OCI-LY3 (cell line): Measurements from ENCODE around the gene SORL1.

Source experiments
- H2AFZ ChIP-seq: fragments of 200-600, 300-600 bp; shearing (Covaris generic); 2 replicates; pipeline ENCODE4 v1.6.0; 2014; ENCODE audit warnings: antibody characterized with exemption, low read depth, low read length
- H3K27ac ChIP-seq: fragments of 200-600, 300-600 bp; sonication (generic); 2 replicates; pipeline ENCODE4 v1.5.1; 2014; ENCODE audit warnings: mild to moderate bottlenecking, low read length, moderate library complexity, mixed read lengths
- H3K27me3 ChIP-seq: fragments of 200-600, 300-600 bp; sonication (generic); 2 replicates; pipeline ENCODE4 v1.6.1; 2014; ENCODE audit warnings: low read depth, low read length, mixed read lengths
- H3K36me3 ChIP-seq: fragments of 200-600, 300-600 bp; sonication (generic); replicated peaks from 2 replicates; pipeline ENCODE3; 2014; ENCODE audit warnings: low read depth, low read length, mixed read lengths
- H3K4me1 ChIP-seq: fragments of 300-600, 200-600 bp; sonication (generic); 2 replicates; pipeline ENCODE4 v1.6.1; 2014; ENCODE audit warnings: low read length, mixed read lengths
- H3K4me2 ChIP-seq: fragments of 200-600, 300-600 bp; sonication (generic); 2 replicates; pipeline ENCODE4 v1.6.1; 2014; ENCODE audit warnings: low read length, mixed read lengths
- H3K4me3 ChIP-seq: fragments of 300-600, 200-600 bp; sonication (generic); 2 replicates; pipeline ENCODE4 v1.5.1; 2014; ENCODE audit warnings: antibody characterized with exemption, mild to moderate bottlenecking, low read length, moderate library complexity
- H3K79me2 ChIP-seq: fragments of 300-600, 200-600 bp; shearing (Covaris generic); 2 replicates; pipeline ENCODE4 v1.6.1; 2014; ENCODE audit warnings: mild to moderate bottlenecking, low read length, mixed read lengths
- H3K9ac ChIP-seq: fragments of 300-600, 200-600 bp; shearing (Covaris generic); 2 replicates; pipeline ENCODE4 v1.6.0; 2014; ENCODE audit warnings: mild to moderate bottlenecking, low read length, moderate library complexity
- H3K9me3 ChIP-seq: fragments of 200-600, 300-600 bp; shearing (Covaris generic); 2 replicates; pipeline ENCODE4 v1.6.1; 2014; ENCODE audit warnings: low read length, mixed read lengths; ENCODE audit not compliant: insufficient read depth
- H4K20me1 ChIP-seq: fragments of 200-600, 300-600 bp; sonication (generic); 2 replicates; pipeline ENCODE4 v1.6.1; 2016; ENCODE audit warnings: low read length, mixed read lengths; ENCODE audit not compliant: insufficient read depth
- EZH2phosphoT487 ChIP-seq: fragments of 200-600 bp; shearing (Covaris generic); IDR thresholded peaks from 2 replicates; pipeline ENCODE4 v1.6.1; 2018; ENCODE audit warnings: antibody characterized with exemption, mixed run types, low read depth
- TF ChIP-seq, protein P1 (sequence below): fragments of 200-600, 300-600 bp; sonication (generic); IDR thresholded peaks from 2 replicates; pipeline ENCODE4 v1.5.1; 2014; ENCODE audit warnings: antibody characterized with exemption, low read length, low read depth

Gene SORL1

DNA sequence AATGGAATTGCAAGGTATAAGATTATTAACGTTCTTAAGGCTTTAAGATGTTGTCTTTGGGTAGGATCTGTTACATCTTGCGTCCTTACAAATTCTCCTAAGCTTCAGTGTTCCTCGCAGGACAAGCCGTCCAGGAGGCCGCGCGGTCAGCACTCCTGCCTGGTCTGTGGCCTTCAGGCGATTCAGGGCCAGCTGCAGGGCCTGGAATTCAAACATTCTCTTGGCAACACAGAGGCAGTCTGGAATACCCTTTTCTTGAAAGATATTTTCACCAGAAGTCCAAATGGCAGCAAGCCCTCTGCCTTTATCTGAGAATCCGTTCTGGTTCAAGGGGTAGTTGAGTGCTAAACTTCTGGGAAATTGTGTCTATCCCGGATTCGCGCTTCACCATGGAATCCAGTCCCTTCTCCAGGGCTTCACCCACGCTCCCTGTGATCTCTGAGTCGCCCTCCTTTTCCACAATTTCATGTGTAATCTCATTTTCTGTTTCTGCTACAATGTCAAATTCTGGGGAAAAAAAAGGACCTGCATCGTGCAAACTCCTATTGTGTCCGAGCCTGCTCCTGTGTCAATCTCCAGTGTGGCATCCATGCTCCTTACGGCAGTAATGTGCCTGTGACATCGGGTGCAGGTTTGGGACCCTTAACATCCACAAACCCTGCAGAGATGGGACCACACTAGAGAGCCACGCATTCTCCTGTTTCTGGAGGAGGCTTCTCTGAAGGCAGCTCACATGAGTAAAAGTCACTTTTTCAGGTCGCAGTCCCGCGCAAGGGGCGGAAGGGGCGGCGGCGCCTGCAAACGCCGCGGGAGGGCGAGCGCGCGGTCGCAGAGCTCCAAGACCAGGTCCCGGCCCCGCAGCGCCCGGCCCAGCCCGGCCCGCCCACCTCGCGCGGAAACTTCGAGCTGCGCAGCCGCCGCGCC, 25.4 kb upstream of the SORL1 start:
- Histone ChIP-seq H4K20me1 (no peaks in the 10 kb centered on the region), H3K36me3 (no peaks in the 10 kb centered on the region), H3K27me3 (no peaks in the 10 kb centered on the region), H3K4me2 (peak overlapping the region; percentile 92), H3K9ac (peak overlapping the region; percentile 66), H3K27ac (no peak overlapping the region), H3K79me2 (no peaks in the 10 kb centered on the region), H2AFZ (peak overlapping the region; percentile 80), H3K9me3 (no peaks in the 10 kb centered on the region), H3K4me1 (peaks cover 61% of the 10 kb centered on the region), H3K4me3 (peak overlapping the region; percentile 76)
- TF ChIP-seq, protein P1, sequence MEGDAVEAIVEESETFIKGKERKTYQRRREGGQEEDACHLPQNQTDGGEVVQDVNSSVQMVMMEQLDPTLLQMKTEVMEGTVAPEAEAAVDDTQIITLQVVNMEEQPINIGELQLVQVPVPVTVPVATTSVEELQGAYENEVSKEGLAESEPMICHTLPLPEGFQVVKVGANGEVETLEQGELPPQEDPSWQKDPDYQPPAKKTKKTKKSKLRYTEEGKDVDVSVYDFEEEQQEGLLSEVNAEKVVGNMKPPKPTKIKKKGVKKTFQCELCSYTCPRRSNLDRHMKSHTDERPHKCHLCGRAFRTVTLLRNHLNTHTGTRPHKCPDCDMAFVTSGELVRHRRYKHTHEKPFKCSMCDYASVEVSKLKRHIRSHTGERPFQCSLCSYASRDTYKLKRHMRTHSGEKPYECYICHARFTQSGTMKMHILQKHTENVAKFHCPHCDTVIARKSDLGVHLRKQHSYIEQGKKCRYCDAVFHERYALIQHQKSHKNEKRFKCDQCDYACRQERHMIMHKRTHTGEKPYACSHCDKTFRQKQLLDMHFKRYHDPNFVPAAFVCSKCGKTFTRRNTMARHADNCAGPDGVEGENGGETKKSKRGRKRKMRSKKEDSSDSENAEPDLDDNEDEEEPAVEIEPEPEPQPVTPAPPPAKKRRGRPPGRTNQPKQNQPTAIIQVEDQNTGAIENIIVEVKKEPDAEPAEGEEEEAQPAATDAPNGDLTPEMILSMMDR = peak; percentile 35; the same call in 1 of the 2 replicates
- TF ChIP-seq EZH2phosphoT487 = no peak

DNA sequence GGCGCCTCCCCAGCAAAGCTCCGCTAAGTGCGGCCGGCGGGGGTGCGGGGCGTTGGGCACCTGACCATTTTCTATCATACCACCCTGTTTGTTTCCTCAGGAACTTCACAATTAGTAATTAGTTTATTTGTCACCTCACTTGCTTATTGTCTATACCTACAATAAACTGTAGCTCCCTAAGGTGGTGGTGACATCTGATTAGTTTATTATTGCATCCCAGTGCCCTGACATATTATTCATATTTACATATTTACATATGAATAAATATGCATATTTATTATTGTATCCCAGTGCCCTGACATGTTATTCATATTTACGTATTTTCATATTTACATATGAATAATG, 24.7 kb upstream of the SORL1 start:
- Histone ChIP-seq H3K4me3 (peak overlapping the region; percentile 76), H3K4me2 (peak overlapping the region; percentile 92), H3K9ac (peak overlapping the region; percentile 66), H3K36me3 (no peaks in the 10 kb centered on the region), H3K9me3 (no peaks in the 10 kb centered on the region), H3K79me2 (no peaks in the 10 kb centered on the region), H3K27me3 (no peaks in the 10 kb centered on the region), H3K4me1 (peaks cover 61% of the 10 kb centered on the region), H2AFZ (peak overlapping the region; percentile 39; the same call in 1 of the 2 replicates), H4K20me1 (no peaks in the 10 kb centered on the region), H3K27ac (no peak overlapping the region)
- TF ChIP-seq EZH2phosphoT487 = no peak
- TF ChIP-seq, protein P1 = no peak

DNA sequence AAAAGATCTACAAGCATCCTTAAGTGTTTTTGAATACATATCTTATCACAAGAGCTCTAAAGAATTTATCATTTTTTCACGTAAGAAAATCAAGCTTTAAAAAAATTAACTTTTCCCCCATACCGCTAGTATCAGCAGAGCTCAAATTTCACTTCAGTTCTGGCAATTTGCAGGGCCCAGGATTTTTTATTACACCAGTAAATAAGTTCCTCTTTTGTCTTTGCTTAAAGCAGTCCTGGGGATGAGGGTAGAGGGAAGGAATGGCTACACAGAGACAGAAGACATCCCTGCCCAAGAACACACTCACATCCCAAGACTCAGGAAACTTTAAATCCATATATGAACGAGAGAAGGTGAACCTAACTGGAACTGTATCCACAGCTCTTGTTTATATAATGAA, 22.6 kb upstream of the SORL1 start:
- H3K79me2 ChIP-seq = no peaks in the 10 kb centered on the region
- peak overlapping the region; percentile 48 for H3K9ac ChIP-seq
- no peaks in the 10 kb centered on the region for H3K36me3 ChIP-seq
- TF ChIP-seq, protein P1 = no peak
- TF ChIP-seq EZH2phosphoT487 = no peak
- peak overlapping the region; percentile 67 for H3K4me2 ChIP-seq
- peak overlapping the region; percentile 36 for H3K4me3 ChIP-seq
- no peak overlapping the region for H2AFZ ChIP-seq
- H3K27me3 ChIP-seq = no peaks in the 10 kb centered on the region
- H3K9me3 ChIP-seq = no peaks in the 10 kb centered on the region
- peaks cover 56% of the 10 kb centered on the region for H3K4me1 ChIP-seq
- peak overlapping the region; percentile 67 for H3K27ac ChIP-seq
- H4K20me1 ChIP-seq = no peaks in the 10 kb centered on the region

DNA sequence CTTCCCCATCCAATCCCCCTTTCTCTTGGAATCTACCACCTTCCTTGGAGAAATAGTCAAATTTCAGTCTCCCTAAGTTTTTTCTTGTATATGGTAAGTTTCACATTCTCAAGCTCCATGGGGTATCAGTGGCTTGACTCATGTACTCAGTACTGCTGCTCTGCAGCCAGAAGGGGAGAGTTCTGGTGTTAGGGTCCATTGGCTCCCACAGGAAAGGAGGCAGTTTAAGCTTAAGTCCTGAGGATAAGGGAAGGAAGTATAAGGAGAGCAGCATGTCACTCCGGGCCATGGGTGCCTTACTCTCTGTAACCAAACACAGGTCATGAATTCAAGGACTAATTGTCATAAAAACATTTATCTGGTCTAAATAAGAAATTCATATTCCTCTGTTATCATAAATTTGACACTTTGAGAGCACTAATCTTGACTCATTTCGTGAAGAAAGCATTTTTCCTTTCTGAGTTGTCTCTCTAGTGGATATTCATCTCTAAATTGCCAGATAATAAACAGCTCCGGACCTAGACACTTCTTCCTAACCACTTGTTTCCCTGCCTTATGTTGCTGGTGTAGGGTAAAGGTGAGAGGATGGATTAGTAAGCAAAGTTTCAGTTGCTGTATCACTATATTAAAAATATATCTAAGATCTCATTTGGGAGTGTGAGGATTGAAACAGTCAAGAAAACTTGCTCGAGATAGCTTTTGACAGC, 20.1 kb upstream of the SORL1 start:
- no peaks in the 10 kb centered on the region for H4K20me1 ChIP-seq
- H3K79me2 ChIP-seq = no peaks in the 10 kb centered on the region
- peak overlapping the region; percentile 67 for H3K27ac ChIP-seq
- peaks cover 71% of the 10 kb centered on the region for H3K4me1 ChIP-seq
- no peaks in the 10 kb centered on the region for H3K27me3 ChIP-seq
- no peak overlapping the region for H2AFZ ChIP-seq
- H3K9ac ChIP-seq = no peak overlapping the region
- peak overlapping the region; percentile 28 for H3K4me2 ChIP-seq
- H3K4me3 ChIP-seq = no peak overlapping the region
- no peak for TF ChIP-seq EZH2phosphoT487
- TF ChIP-seq, protein P1 = no peak
- H3K36me3 ChIP-seq = no peaks in the 10 kb centered on the region
- no peaks in the 10 kb centered on the region for H3K9me3 ChIP-seq
